Tongue (tissue), 2 donors: Measurements from ENCODE around the gene MMEL1. TPM values are rescaled to one million over a fixed set of nuclear protein-coding genes. Genes with fewer than 3 reads are reported as not detected.

ENCODE experiments used
- DNase-seq: peaks from one replicate; pipeline ENCODE4 v3.0.0-alpha.2; 2015
- total RNA-seq: library from RNA; depleted of rRNA; stranded (reverse); fragments of >200 nt; gene quantifications from one replicate; pipeline ENCODE4 v1.2.3, GENCODE V29; 2014

Gene MMEL1
- total RNA-seq, 1 donor from 2014 or later = not detected

GRCh38 chr1:2604844-2605508 lies 27.8 kb downstream of the MMEL1 start:
- no peak for DNase-seq

- no peak for DNase-seq
Observed at GRCh38 chr1:2604156-2604843, 28.5 kb downstream of the MMEL1 start.

GRCh38 chr1:2603521-2604155 lies 29.2 kb downstream of the MMEL1 start:
- no peak for DNase-seq

- no peak for DNase-seq
Observed at GRCh38 chr1:2602866-2603520, 29.8 kb downstream of the MMEL1 start.

- DNase-seq = no peak
Observed at GRCh38 chr1:2602311-2602835, 30.4 kb downstream of the MMEL1 start.

- no peak for DNase-seq
Observed at GRCh38 chr1:2601721-2602303, 31.0 kb downstream of the MMEL1 start.

- no peak for DNase-seq
Observed at GRCh38 chr1:2598329-2598931, 34.4 kb downstream of the MMEL1 start.

- DNase-seq = no peak
Observed at GRCh38 chr1:2597441-2598328, 35.1 kb downstream of the MMEL1 start.

- no peak for DNase-seq
Observed at GRCh38 chr1:2596530-2597333, 36.1 kb downstream of the MMEL1 start.

GRCh38 chr1:2595812-2596529 lies 36.8 kb downstream of the MMEL1 start:
- DNase-seq = no peak

- DNase-seq = no peak
Observed at GRCh38 chr1:2595261-2595811, 37.5 kb downstream of the MMEL1 start.

GRCh38 chr1:2594641-2595131 lies 38.1 kb downstream of the MMEL1 start:
- no peak for DNase-seq

GRCh38 chr1:2594001-2594640 lies 38.7 kb downstream of the MMEL1 start:
- DNase-seq = peak; percentile 49

GRCh38 chr1:2593251-2593878 lies 39.5 kb downstream of the MMEL1 start:
- DNase-seq = no peak

GRCh38 chr1:2592672-2593071 lies 40.1 kb downstream of the MMEL1 start:
- no peak for DNase-seq

GRCh38 chr1:2591581-2592261 lies 41.1 kb downstream of the MMEL1 start:
- DNase-seq = no peak

GRCh38 chr1:2591233-2591580 lies 41.6 kb downstream of the MMEL1 start:
- DNase-seq = no peak
